ENCODE results near the gene KCNE1.

KCNE1 gene

DNA sequence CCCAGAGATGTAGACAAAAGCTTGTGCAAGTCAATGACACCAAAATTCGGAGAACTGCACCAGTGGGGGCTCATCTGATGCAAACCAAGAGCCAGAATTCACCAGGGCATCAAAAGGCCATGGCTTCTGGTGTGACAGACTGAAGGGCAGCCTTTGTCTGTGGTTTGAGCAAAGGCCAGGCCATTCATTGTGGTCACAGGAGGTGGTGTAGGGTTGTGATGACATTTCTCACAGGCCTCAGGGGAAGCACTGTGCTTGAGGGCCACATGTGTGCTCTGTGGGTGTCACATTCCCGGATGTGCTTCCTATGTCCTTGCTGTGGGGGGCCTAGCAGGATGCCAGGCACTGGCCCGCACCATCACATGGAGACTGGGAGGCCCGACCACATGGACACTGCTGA is 22.5 kb upstream of the KCNE1 start:
- DNase-seq: no peak

DNA sequence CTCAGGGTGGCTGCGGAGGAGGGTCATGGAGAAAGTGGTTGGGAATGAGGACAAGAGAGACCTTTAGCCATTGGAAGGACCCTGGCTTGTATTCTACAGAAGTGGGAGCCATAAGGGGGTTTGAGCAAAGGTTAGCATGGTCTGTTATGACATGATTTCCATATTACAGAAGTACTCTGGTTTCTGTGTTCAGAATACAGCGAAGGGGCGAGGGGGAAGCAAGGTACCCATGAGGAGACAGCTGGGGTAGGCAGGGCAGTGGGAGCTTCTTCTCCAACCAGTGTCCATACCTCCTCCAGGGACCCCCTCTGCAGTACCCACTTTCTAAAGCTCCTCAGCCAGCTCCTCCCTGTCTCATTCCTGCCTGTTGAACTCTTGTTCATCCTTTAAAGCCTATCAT is 21.9 kb upstream of the KCNE1 start:
- DNase-seq: no peak

DNA sequence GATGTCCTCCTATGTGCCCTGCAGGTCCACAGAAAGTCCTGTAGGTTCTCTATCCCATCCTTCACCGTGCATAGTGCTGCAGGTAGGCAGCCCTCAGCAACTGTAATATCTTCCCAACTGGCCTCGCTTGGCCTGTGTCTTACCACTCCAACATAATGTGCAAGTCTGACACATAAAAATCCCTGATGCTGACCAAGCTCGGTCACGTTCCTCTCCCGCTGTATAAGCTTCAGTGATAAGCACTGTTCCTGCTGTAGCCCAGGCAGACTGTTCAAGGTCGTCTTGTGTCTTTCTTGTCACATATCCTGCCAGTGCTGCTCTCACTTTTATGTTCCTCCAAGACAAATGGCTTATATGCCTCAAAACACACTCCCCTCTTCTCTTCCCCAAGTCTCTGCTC is 19.4 kb upstream of the KCNE1 start:
- DNase-seq: no peak

DNA sequence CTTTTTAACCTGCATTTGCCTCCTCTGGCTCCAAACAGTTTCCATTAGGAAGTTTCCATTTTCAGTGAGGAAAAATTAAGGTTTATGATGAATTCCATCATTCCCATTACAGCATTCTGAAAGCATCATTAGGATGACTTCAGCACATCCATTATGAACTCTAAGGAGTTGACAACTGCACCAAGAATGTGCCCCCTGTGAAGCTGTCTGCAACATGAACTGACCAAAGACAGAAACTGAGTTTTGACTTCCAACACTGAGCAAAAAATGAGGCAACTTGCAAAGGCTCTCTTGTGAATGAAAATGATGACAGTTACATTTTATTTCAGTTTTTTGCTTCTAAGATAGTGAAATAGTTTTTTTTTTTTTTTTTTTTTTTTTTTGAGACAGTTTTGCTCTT is 18.3 kb upstream of the KCNE1 start:
- no peak for DNase-seq

DNA sequence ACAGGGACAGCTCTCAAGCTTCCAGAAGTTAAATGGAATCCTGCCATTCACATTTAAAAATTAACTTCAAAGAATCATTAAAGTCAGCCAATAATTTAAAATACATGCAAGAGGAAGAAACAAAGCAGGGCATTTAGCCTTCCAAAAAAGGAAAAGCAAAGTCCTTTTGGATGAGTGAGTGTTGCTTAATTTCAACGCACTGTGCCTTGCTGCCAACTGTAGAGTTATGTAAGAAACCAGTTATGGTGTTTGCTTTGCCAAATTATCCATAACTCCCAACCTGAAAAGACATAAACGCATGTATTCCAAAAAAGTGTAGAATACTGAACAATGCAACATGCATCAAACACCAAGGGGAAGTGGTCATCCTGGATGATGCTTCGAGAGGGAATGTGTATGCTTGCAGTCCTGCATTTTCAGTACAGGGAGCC is 16.1 kb upstream of the KCNE1 start:
- DNase-seq: no peak

DNA sequence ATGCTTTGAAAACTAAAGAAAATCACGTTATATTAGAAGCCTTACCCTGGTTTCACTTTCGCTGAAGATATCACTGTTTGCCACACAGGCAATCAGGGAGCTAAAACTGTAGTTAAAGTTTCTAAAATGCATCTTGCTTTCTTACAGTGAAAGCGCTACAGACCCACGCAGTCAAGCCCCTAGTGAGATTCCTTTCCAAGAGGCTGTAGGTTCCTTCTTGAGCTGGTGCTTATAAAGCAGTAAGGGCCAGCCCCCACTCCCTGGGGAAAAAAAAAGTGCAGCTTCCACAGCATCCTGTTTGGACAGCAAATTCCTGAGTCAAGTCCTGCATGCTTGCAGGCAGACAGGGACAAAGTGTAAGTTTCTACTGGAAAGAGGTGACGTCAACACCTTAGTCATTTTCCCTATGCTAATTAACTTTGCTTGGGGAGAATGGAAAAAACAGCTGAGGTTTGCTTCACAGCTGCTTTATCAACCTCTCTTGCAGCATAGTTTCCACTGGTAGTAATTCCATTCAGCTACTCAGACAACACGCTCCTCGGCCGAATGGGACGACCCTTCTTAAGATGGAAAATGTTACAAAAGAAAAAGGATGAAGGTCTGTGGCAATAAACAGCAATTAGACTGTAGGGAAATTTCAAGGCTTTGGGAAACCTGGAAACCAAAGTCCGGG is 14.7 kb upstream of the KCNE1 start:
- no peak for DNase-seq

DNA sequence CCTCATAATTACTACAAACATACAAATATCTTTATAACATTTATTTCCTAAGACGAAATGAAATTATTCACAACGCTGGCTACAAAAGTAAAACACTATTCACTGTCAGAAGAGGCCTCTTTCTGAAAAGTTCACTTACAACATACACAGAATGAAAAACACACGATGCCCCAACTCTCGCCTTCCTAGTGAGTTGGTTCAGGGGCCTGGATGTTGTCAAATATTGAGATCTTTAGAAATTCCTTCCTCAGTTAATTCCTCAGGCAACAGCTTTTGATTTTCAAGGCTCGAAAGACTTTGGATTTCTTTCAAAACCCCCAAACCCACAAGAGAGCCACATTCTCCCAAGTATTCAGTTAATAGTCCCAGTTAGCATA is 14.2 kb upstream of the KCNE1 start:
- DNase-seq: no peak

DNA sequence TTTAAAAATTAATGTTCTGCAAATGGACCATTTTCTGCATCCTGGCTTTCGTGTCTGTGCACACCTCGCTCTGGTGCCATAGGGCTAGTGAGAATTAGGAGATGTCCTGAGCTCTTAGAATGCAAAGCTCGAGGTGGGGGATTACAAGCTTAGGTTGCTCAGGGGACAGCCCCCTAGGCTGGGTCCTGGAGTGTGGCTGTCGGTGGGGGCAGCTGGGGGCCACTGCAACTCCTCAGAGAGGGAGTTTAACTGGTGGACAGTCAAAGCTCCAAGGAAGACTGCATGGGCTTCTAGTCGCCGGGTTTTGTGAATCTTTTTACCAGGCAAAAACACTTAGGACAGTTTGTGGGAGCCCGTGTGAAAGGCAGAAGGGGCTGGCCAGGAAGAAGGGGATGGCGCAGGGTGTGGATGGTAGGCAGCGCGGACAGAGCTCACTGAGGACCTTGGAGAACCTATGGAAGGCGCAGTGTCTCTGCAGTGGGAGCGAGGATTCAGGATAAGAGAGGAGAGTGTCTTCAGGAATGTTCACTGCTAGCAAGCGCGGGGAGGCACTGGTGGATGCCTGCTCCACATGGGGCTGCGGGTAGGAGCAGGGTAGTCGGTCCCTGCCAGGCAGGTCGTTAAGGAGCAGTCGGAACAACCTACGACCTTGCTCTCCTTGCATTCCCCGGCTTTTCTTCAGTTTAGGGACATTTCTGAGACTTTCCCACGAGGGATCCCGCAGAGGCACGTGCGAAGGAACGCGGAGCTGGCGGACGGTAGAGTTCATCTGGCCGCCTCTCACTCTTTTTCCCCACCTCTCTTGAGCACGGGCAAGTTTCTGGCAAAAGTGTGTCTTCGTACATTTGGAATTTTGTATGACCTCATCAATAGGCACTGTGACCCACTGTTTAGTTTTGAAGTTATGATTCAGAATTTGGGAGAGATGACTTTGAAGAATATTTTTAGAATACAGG is 12.9 kb upstream of the KCNE1 start:
- DNase-seq: no peak

DNA sequence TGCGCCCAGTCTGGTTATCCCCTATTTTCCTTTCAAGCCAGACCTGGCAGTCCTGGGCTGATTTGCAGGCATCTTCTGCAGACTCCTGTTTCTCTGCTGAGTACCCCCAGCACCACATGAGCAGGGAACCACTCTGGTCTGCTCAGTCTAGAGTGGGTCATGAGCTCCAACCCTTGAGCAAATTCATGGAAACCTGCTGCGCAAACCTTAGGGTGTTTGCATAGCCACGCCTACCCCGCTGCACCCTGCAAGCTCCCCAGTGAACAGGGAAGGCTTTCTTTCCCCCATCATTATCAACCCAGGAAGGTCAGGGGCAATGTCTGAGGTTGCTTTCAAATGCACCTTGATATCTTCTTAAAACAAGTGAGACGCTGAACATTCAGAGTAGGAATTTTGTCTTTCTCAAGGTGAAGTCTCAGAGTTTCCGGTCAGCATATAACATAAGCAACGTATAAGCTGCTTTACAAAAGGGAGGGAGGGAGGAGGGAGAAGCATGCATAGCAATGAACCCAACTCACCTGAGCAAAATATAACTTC is 11.1 kb upstream of the KCNE1 start:
- DNase-seq: no peak

DNA sequence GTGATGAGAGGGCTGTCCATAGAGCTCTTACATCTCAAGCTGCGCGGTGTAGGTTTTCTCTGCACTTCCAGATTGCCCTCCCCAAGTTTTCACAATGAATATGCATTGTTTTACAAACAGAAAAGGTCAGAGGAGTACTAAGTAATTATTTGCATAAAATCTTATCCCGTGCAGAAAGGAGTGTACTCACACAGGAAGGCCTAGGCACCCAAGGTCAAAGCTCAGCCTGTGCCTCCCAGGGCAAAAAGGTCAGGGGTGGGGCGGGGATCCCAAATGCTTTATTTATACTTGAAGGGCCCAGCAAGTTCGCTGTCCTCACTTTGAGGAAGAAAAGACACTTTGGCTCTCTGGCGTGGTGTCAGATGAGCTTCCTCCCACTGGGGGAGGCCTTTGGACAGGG is 10.3 kb upstream of the KCNE1 start:
- no peak for DNase-seq

DNA sequence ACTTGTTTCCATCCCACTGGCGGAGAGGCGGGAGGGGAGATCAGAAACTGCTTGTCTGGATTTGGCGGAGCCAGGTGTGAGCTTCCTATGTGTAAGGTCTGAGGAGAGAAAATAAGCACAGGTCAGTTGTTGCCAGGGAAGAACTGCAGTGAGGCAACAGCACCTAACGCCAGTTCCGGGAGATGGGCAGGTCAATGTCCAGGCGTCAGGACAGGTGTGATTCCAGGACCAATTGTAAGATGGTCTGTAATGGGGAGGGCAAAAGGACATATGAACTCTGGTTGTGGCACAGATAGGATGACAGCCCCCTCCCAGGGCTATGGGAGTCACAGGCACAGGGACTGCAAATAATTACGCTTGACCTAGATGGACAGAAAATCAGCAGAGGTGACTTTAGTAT is 9.6 kb upstream of the KCNE1 start:
- DNase-seq: no peak

DNA sequence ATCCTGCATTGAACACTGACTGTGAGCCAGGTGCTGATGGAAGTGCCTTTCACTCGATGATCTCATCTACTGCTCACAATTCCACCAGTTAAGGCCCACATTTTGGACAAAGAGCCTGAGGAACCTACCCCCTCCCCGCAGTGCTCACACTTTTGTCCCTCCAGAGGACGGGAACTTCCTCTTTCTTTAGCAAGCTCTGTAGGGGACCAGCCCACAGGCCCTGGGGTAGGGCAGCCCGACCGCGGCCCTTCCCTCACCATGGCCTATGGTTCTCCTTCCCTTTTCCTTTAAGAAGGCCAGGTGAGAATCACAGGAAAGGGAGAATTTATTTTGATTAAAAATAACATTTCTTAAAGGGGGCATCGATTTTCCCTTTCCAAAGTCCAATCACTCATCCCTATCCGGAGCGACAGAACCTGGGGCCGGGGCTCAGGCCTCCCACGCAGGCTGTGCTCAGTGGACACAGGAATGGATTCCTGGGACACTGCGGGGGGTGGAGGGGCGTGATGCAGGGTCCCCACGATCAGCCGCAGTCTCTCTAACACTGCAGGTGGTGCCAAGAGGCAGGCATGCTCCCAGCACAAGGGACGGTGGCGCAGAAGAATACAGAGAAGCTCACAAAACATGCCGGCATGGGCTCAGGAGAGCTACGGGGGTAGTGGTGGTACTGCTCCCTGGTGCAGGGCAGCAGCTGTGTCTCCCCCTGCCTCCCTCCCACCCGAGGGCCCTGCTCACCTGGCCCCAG is 8.9 kb upstream of the KCNE1 start:
- DNase-seq: no peak

DNA sequence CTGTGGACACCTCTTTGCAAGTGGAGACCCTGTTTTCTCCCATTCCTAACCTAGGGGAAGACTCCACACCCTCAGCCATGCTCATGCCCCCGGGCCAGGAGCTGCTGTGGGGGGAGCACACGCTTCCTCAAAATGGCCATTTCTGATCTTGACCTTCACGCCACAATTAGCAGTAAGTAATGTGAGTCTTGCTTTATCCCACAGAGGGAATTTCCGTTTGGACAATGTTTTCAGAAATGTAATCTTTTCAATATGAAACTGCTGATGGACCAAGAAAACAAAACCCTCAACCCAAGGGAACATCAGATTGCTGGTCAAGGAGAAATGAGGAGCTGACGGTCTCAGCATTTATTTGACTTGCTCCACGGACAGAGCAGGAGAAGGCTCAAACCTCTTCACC is 8.3 kb upstream of the KCNE1 start:
- no peak for DNase-seq

DNA sequence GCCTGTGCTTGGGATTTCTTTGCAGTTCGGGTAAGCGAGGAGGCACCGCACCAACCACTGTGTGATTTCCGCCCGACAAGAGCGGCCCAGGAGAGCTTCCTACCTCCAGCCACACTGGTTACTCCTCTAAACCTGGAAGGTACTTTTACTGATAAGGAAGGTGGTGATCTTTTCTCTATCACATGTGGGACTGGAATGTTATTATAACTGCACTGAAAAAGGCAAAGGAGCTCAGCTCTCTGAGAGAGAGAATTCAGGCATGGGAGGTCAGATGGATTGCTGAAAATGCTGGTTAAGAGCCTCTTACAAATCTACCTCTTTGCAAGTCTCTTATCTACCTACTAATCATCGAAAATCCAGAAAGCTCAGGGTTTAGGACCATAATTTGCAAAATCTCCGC is 7.7 kb upstream of the KCNE1 start:
- DNase-seq: no peak

DNA sequence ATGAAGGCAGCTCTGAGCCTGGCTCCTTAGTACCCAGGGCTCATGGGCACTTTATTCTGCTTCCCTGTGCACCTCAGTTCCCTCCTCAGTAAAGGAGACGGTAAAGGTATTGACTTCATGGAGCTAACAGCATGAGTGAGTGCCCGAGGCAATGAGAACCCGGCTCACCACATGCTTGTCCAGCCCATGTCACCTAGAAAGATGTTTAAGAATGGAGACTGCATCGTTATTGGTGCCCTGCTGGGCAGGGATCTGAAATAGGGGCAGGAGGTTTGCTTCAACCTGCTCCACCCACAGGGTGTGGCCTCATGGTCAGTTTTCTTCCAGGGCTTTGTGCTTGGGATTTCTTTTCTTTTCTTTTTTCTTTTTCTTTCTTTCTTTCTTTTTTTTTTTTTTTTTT is 7.0 kb upstream of the KCNE1 start:
- no peak for DNase-seq

DNA sequence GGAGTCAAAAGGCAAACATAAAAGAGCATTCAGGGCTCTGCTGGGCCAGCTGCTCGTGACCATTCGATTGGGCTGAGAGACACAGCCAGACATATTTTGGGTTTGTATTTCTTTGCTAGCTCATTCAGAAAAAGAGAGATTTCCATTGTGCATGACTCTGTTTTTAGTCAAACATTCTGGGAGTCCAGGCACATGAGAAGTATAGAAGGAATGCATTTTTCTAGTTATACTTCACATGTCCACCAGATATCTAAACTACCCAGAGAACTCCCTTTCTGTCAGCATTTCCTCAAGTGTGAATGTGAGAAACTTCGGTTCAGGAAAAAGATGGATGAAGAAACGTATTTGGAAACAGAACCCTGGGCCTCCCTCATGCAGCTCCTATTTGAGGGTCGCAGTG is 6.3 kb upstream of the KCNE1 start:
- no peak for DNase-seq

DNA sequence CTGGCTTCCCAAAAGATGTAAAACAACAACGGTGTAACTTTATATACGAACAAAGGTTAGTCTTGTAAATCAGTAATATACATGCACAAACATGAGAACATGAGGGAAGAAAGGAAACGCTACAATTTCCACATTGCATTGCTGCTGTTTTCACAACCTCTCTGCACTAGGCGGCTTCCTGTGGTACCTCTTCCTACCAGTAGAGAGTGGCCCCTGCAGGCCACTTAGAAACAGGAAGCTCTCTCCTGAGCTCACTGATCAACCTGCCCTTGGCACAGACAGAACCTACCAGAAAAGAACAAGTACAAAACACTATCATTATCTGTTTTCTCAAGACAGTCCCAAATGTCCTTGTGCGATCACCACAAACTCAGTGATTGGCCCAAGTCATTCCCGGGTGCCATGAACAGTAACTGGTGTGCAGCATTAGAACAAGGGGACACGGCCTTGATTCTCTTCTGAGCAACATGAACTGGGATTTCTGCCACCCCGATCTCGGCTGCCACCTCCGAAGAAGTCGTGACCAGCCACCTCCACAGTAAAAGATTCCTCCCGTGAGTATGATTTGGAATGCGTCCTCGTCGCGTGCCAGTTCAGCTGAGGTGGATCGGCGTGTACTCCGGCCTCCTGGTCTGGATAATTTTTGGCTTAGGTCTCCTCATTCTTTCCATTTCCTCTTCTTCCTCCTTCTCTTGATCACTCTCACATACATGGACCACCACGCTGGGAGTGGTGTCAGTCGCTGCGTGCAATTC is 5.7 kb upstream of the KCNE1 start:
- no peak for DNase-seq

DNA sequence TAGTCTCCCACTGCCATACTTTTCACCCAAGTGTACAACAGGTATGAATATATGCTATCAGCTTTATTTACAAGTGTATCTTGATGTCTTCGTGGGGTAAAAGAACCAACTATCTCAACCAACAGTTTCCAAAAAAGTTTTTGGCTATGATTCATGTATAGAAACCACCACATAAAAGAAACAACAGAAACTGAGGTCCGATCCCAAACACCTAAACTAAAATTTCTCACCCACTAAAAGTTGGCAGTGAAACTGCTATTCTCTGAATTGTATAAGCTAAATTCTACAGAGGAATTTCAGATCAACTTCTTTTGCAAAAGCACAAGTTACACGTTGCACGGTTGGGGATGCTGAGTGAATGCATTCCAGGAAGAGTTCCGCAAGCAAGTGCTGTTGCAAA is 5.0 kb upstream of the KCNE1 start:
- DNase-seq: no peak

DNA sequence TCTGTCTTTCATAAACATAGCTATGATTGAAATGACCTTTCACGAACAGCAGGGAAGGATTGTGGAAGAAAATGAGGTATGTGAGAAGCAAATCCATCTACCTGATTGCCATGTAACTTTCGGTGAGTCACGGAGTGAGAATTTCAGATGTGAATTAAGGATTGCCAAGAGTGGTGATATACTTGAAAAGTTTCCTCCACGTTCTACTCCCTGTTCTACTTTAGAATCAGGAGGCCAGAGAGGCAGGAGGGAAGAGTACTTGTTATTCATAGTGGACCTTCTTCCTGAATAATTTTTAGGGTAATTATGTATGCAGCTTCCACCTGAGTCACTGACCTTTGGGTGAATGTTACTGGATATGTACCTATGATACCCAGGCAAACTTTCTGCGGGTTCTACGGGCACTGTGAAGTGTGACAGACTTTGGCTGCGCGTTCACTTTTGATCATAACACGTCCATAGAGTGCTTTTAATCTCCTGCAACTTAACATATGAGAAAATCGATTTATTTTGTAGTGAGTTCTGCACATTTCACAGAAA is 2.6 kb upstream of the KCNE1 start:
- DNase-seq: no peak

DNA sequence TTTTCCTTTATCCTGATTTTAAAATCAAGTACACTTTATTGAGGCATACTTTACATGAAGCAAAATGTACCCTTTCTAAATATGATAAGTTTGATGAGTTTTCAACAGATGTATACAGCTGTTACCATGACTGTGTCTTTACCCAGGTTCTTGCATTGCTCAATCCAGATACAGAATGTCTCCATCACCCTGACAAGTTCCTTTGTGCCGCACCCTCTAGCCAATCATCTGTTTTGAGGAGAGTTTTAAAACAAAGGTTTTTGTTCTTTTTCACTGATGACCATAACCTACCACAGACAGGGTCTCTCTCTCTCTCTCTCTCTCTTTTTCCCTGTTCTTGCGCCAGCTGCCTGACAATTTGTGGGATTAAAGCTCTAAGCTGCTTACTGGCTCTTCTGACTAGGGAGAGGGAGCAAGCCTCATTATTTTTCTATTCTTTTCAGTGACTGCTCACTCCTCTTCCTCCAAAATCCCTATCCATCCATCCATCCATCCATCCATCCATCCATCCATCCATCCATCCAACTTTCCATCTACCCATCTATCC is 1.2 kb upstream of the KCNE1 start:
- no peak for DNase-seq

DNA sequence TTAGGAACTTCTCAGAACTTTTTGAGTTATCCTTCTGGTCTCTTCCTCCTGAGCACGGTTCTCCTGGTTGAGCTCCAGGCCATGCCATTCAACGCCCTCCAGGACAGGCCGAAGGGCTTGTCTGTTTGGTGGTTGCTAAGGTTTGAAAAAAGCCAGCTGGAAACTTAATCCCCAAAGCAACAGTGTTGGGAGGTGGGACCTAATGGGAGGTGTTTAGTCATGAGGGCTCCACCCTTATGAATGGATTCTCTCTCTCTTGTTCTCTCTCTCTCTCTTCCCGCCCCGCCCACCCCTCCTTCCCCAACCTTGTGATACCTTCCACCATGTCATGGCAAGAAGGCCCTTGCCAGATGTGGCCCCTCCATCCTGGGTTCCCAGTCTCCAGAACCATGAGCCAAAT is 829 bp downstream of the KCNE1 start:
- no peak for DNase-seq
